GM12891 (cell line): ENCODE data around the gene SIRT3.

Experiments used
- POLR2A ChIP-seq: IDR thresholded peaks from 2 replicates; pipeline ENCODE4 v1.6.1; 2011; ENCODE audit warnings: low read depth, low read length, control low read depth
- SPI1 ChIP-seq: IDR thresholded peaks from 2 replicates; pipeline ENCODE4 v1.6.1; 2011; ENCODE audit warnings: low read depth, low read length, control low read depth

- TF ChIP-seq SPI1 (no peak), POLR2A (peak; percentile 12; the same call in 1 of the 2 replicates)
Observed at GRCh38 chr11:207863-208180, 28.3 kb downstream of the SIRT3 start.
